H9 (cell line): ENCODE results near the gene SYNGAP1. TPM values are rescaled to one million over a fixed set of nuclear protein-coding genes. Genes with fewer than 3 reads are reported as not detected.

ENCODE experiments used
- DNase-seq: peaks from one replicate; pipeline ENCODE4 v3.0.0-alpha.2; 2017
- H2AFZ ChIP-seq: one replicate; pipeline ENCODE4 v1.6.1; 2013; ENCODE audit warnings: mild to moderate bottlenecking, low read length, control low read depth, moderate library complexity
- H2AK5ac ChIP-seq: 2 replicates; pipeline ENCODE4 v1.6.1; 2013; ENCODE audit warnings: low read length, control low read depth, mixed read lengths; ENCODE audit not compliant: insufficient read length
- H2BK120ac ChIP-seq: one replicate; pipeline ENCODE4 v1.6.1; 2013; ENCODE audit warnings: low read depth, mild to moderate bottlenecking, low read length, control low read depth, inconsistent platforms; ENCODE audit not compliant: poor library complexity, severe bottlenecking
- H2BK12ac ChIP-seq: 2 replicates; pipeline ENCODE4 v1.6.1; 2013; ENCODE audit warnings: low read length, control low read depth, mixed read lengths, low read depth; ENCODE audit not compliant: insufficient read length
- H2BK15ac ChIP-seq: 2 replicates; pipeline ENCODE4 v1.6.1; 2013; ENCODE audit warnings: low read depth, low read length, control low read depth
- H2BK20ac ChIP-seq: one replicate; pipeline ENCODE4 v1.6.1; 2013; ENCODE audit warnings: low read depth, mild to moderate bottlenecking, low read length, control low read depth, inconsistent platforms; ENCODE audit not compliant: poor library complexity, severe bottlenecking
- H2BK5ac ChIP-seq: 2 replicates; pipeline ENCODE4 v1.6.1; 2013; ENCODE audit warnings: low read length, control low read depth, mixed read lengths; ENCODE audit not compliant: insufficient read length
- H3K14ac ChIP-seq: 2 replicates; pipeline ENCODE4 v1.6.1; 2013; ENCODE audit warnings: low read length, control low read depth; ENCODE audit not compliant: insufficient read depth
- H3K18ac ChIP-seq: 2 replicates; pipeline ENCODE4 v1.6.1; 2013; ENCODE audit warnings: low read depth, mild to moderate bottlenecking, mixed read lengths, low read length, control low read depth; ENCODE audit not compliant: insufficient read length
- H3K23ac ChIP-seq: 2 replicates; pipeline ENCODE4 v1.6.1; 2013; ENCODE audit warnings: low read length, control low read depth, mixed read lengths, low read depth; ENCODE audit not compliant: insufficient read length
- H3K23me2 ChIP-seq: 2 replicates; pipeline ENCODE4 v1.6.1; 2013; ENCODE audit warnings: low read depth, mild to moderate bottlenecking, mixed read lengths, low read length, control low read depth; ENCODE audit not compliant: insufficient read length, poor library complexity, severe bottlenecking
- H3K27ac ChIP-seq: 2 replicates; pipeline ENCODE4 v1.5.1; 2013; ENCODE audit warnings: low read length, control low read depth, mixed read lengths, low read depth; ENCODE audit not compliant: insufficient read length
- H3K27me3 ChIP-seq: 2 replicates; pipeline ENCODE4 v1.6.1; 2013; ENCODE audit warnings: low read length, control low read depth, inconsistent platforms; ENCODE audit not compliant: insufficient read depth
- H3K4ac ChIP-seq: 2 replicates; pipeline ENCODE4 v1.6.1; 2013; ENCODE audit warnings: low read depth, mild to moderate bottlenecking, control low read depth, inconsistent platforms, low read length, moderate library complexity
- H3K4me1 ChIP-seq: 2 replicates; pipeline ENCODE4 v1.6.1; 2013; ENCODE audit warnings: low read length, control low read depth, inconsistent platforms; ENCODE audit not compliant: insufficient read depth
- H3K4me2 ChIP-seq: 2 replicates; pipeline ENCODE4 v1.6.1; 2013; ENCODE audit warnings: low read length, control low read depth, mixed read lengths; ENCODE audit not compliant: insufficient read length, insufficient read depth
- H3K56ac ChIP-seq: 2 replicates; pipeline ENCODE4 v1.6.1; 2013; ENCODE audit warnings: low read depth, mild to moderate bottlenecking, mixed read lengths, low read length, control low read depth; ENCODE audit not compliant: insufficient read length
- H3K79me1 ChIP-seq: 2 replicates; pipeline ENCODE4 v1.6.1; 2013; ENCODE audit warnings: low read depth, mild to moderate bottlenecking, moderate library complexity, low read length, control low read depth, inconsistent platforms; ENCODE audit not compliant: insufficient read depth, poor library complexity, severe bottlenecking
- H3K79me2 ChIP-seq: 2 replicates; pipeline ENCODE4 v1.6.1; 2013; ENCODE audit warnings: low read length, control low read depth, inconsistent platforms; ENCODE audit not compliant: insufficient read depth
- H3K9ac ChIP-seq: 2 replicates; pipeline ENCODE4 v1.6.1; 2013; ENCODE audit warnings: low read length, control low read depth, mixed read lengths; ENCODE audit not compliant: insufficient read length; ENCODE audit errors: extremely low read depth
- H3K9me3 ChIP-seq: one replicate; pipeline ENCODE4 v1.6.1; 2013; ENCODE audit warnings: low read depth, low read length, inconsistent platforms; ENCODE audit not compliant: control insufficient read depth
- H3T11ph ChIP-seq: one replicate; pipeline ENCODE4 v1.6.1; 2013; ENCODE audit warnings: mild to moderate bottlenecking, low read length, control low read depth, inconsistent platforms
- H4K20me1 ChIP-seq: one replicate; pipeline ENCODE4 v1.6.1; 2013; ENCODE audit not compliant: control insufficient read depth, insufficient read length, insufficient read depth
- H4K5ac ChIP-seq: 2 replicates; pipeline ENCODE4 v1.6.1; 2013; ENCODE audit warnings: low read depth, mild to moderate bottlenecking, mixed read lengths, low read length, control low read depth; ENCODE audit not compliant: insufficient read length
- H4K8ac ChIP-seq: replicated peaks from 2 replicates; pipeline ENCODE4 v1.6.1; 2013; ENCODE audit warnings: low read length, control low read depth, mixed read lengths, low read depth; ENCODE audit not compliant: insufficient read length
- H4K91ac ChIP-seq: 2 replicates; pipeline ENCODE4 v1.6.1; 2013; ENCODE audit warnings: low read depth, mild to moderate bottlenecking, moderate library complexity, mixed read lengths, low read length, control low read depth; ENCODE audit not compliant: insufficient read length
- H3K27ac Mint-ChIP-seq, 3 experiments: 2 replicates in 2 of 3; 3 replicates in 1 of 3; pipeline ENCODE4 v1.8.0; 2020 to 2021; ENCODE audit warnings: mixed read lengths in 3 of 3, mild to moderate bottlenecking in 1 of 3, moderate library complexity in 1 of 3
- H3K27me3 Mint-ChIP-seq: 2 replicates; pipeline ENCODE4 v1.8.0; 2021; ENCODE audit warnings: low read depth, mild to moderate bottlenecking, moderate library complexity, mixed read lengths
- H3K36me3 Mint-ChIP-seq, 3 experiments: 2 replicates in 2 of 3; 3 replicates in 1 of 3; pipeline ENCODE4 v1.8.0; 2020 to 2021; ENCODE audit warnings: low read depth in 3 of 3, mixed read lengths in 3 of 3; ENCODE audit not compliant: insufficient read depth in 1 of 3
- H3K4me1 Mint-ChIP-seq, 2 experiments: 2 replicates each; pipeline ENCODE4 v1.8.0; 2020; ENCODE audit warnings: mixed read lengths in 2 of 2
- H3K4me3 Mint-ChIP-seq, 2 experiments: 2 replicates in 1 of 2; 3 replicates in 1 of 2; pipeline ENCODE4 v1.8.0; 2020 to 2021; ENCODE audit warnings: mild to moderate bottlenecking in 2 of 2, mixed read lengths in 2 of 2, moderate library complexity in 1 of 2
- H3K9me3 Mint-ChIP-seq, 2 experiments: 2 replicates in 1 of 2; 3 replicates in 1 of 2; pipeline ENCODE4 v1.8.0; 2020; ENCODE audit warnings: mild to moderate bottlenecking in 2 of 2, mixed read lengths in 2 of 2, moderate library complexity in 1 of 2
- WGBS: extraction: QIAGEN DNeasy Blood & Tissue Kit; methylation state at CpG from one replicate; pipeline ENCODE4 v1.1.7; 2013; ENCODE audit warnings: missing lambda C conversion rate, low lambda C conversion rate, mixed read lengths; ENCODE audit not compliant: insufficient read length; ENCODE audit errors: extremely low coverage; 5-methylcytosine and 5-hydroxymethylcytosine counted together
- total RNA-seq: library from RNA; stranded (reverse); gene quantifications from 2 replicates; pipeline ENCODE4 v1.2.1, GENCODE V29; 2021
- TF ChIP-seq, protein P1 (sequence below): fragments of 200-600 bp; sonication (generic); conservative IDR thresholded peaks from 3 replicates; pipeline ENCODE4 v1.8.0; 2021; ENCODE audit warnings: antibody characterized with exemption, mild to moderate bottlenecking

SYNGAP1 gene
- total RNA-seq, 1 experiment from 2014 or later: 121 TPM

DNA sequence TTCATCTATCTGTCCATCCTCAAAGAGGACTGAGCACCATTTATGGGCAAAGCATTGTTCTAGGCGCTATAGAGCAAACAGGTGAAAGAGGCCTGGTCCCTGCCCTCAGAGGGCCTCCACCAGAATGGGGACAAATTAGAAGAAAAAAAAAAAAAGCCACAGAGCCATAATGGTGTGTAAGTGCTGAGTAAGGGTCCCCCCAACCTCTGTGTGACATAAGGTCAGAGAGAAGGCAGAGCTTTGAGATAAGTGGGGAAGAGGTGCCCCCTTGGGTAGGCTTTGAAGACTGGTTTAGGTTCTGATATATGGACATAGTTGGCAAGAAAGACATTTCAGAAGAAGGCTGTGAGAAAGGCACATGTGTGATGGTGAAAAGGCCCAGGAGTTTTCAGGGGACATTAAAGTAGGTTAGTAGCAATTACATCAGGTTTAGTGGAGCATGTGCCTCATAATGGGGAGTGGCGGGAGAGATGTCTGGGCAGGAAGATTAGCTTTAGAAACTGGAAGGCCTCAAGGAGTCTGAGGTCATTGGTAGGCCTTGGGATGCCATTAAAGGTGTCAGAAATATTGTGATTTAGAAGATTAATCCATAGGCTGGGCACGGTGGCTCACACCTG, 19.2 kb downstream of the SYNGAP1 start:
- no peak overlapping the region for H4K5ac ChIP-seq

More for the DNA sequence above, 19.2 kb downstream of the SYNGAP1 start:
- H3K27ac ChIP-seq: no peak overlapping the region
- H3K4me1 Mint-ChIP-seq: peaks cover 9 to 11% of the 10 kb centered on the region in 2 experiments
- no peak overlapping the region for H3K4me2 ChIP-seq
- H3K27ac Mint-ChIP-seq: peak overlapping the region in 2 of 3 experiments; percentile 19 to 81; a peak in 2 of 7 replicates
- no peaks in the 10 kb centered on the region for H3K23me2 ChIP-seq
- H3K79me1 ChIP-seq: peaks cover 5% of the 10 kb centered on the region
- peaks cover 71 to 94% (median 88%) of the 10 kb centered on the region in 3 experiments for H3K36me3 Mint-ChIP-seq
- no CpG with 5 or more reads among the region's 3 CpGs for WGBS
- H3T11ph ChIP-seq: no peak overlapping the region
- H3K4me1 ChIP-seq: no peaks in the 10 kb centered on the region
- no peak overlapping the region for H2BK20ac ChIP-seq
- no peak overlapping the region for H3K23ac ChIP-seq
- no peak overlapping the region for H3K4me3 Mint-ChIP-seq
- no peak overlapping the region for H2BK12ac ChIP-seq
- H4K8ac ChIP-seq: no peak overlapping the region
- no peak overlapping the region for H4K91ac ChIP-seq
- H3K18ac ChIP-seq: no peak overlapping the region
- H3K14ac ChIP-seq: no peak overlapping the region
- no peak overlapping the region for H2BK120ac ChIP-seq
- H3K79me2 ChIP-seq: no peaks in the 10 kb centered on the region
- no peak overlapping the region for H3K9ac ChIP-seq
- no peak for DNase-seq
- no peak overlapping the region for H2AFZ ChIP-seq
- TF ChIP-seq, protein P1, sequence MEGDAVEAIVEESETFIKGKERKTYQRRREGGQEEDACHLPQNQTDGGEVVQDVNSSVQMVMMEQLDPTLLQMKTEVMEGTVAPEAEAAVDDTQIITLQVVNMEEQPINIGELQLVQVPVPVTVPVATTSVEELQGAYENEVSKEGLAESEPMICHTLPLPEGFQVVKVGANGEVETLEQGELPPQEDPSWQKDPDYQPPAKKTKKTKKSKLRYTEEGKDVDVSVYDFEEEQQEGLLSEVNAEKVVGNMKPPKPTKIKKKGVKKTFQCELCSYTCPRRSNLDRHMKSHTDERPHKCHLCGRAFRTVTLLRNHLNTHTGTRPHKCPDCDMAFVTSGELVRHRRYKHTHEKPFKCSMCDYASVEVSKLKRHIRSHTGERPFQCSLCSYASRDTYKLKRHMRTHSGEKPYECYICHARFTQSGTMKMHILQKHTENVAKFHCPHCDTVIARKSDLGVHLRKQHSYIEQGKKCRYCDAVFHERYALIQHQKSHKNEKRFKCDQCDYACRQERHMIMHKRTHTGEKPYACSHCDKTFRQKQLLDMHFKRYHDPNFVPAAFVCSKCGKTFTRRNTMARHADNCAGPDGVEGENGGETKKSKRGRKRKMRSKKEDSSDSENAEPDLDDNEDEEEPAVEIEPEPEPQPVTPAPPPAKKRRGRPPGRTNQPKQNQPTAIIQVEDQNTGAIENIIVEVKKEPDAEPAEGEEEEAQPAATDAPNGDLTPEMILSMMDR: no peak
- no peak overlapping the region for H2AK5ac ChIP-seq
- no peak overlapping the region for H2BK5ac ChIP-seq
- no peaks in the 10 kb centered on the region for H3K9me3 ChIP-seq
- no peak overlapping the region for H2BK15ac ChIP-seq
- H3K27me3 Mint-ChIP-seq: no peaks in the 10 kb centered on the region
- no peaks in the 10 kb centered on the region for H4K20me1 ChIP-seq
- no peaks in the 10 kb centered on the region for H3K27me3 ChIP-seq
- no peaks in the 10 kb centered on the region for H3K9me3 Mint-ChIP-seq
- no peak overlapping the region for H3K4ac ChIP-seq
- H3K56ac ChIP-seq: no peak overlapping the region
